IMR-90 (cell line): ENCODE results near the gene KLHDC2. TPM values are rescaled to one million over a fixed set of nuclear protein-coding genes. Genes with fewer than 3 reads are reported as not detected.

Experiments used
- ATAC-seq: fragments of 200-7000 bp; cut with Tn5 transposase; 2 replicates; pipeline ENCODE4 v1.9.1; 2020; ENCODE audit warnings: low read depth, mild to moderate bottlenecking, moderate library complexity
- BruUV-seq: library from RNA; stranded (reverse); fragments of 400-500 nt; replicated peaks from 2 replicates; lab custom pipeline; 2021; lab: Mats Ljungman, UMichigan
- CTCF ChIA-PET: fragments of 300-600 bp; formaldehyde crosslinking; extraction: SDS; loops from one replicate; lab custom pipeline; 2021; ENCODE audit warnings: antibody characterized with exemption; lab: Yijun Ruan, JAX
- POLR2A ChIA-PET: fragments of 300-600 bp; sonication (Branson Sonifier 250); formaldehyde crosslinking; loops from one replicate; lab custom pipeline; 2022; ENCODE audit warnings: antibody characterized with exemption; ENCODE audit not compliant: unreplicated experiment; lab: Charles Lee
- DNase-seq: peaks from one replicate; pipeline ENCODE4 v3.0.0; 2013
- H2AFZ ChIP-seq: replicated peaks from 2 replicates; pipeline ENCODE3; 2013; ENCODE audit warnings: low read length, mild to moderate bottlenecking; ENCODE audit not compliant: poor library complexity
- H2AK5ac ChIP-seq: 2 replicates; pipeline ENCODE4 v1.6.1; 2013; ENCODE audit warnings: low read depth, low read length, inconsistent platforms
- H2AK9ac ChIP-seq: replicated peaks from 2 replicates; pipeline ENCODE3; 2013; ENCODE audit warnings: mild to moderate bottlenecking, low read depth, low read length, moderate library complexity; ENCODE audit not compliant: poor library complexity
- H2BK120ac ChIP-seq: 2 replicates; pipeline ENCODE4 v1.6.1; 2013; ENCODE audit warnings: low read depth, low read length, inconsistent platforms
- H2BK15ac ChIP-seq: 3 replicates; pipeline ENCODE4 v1.6.1; 2013; ENCODE audit warnings: low read depth, low read length, inconsistent platforms
- H2BK20ac ChIP-seq: 2 replicates; pipeline ENCODE4 v1.6.1; 2013; ENCODE audit warnings: low read depth, mild to moderate bottlenecking, inconsistent platforms, low read length, moderate library complexity
- H2BK5ac ChIP-seq: 2 replicates; pipeline ENCODE4 v1.6.1; 2013; ENCODE audit warnings: mild to moderate bottlenecking, low read depth, low read length, inconsistent platforms; ENCODE audit not compliant: poor library complexity, severe bottlenecking
- H3K14ac ChIP-seq: replicated peaks from 2 replicates; pipeline ENCODE4 v1.6.1; 2013; ENCODE audit warnings: low read depth, low read length, inconsistent platforms
- H3K18ac ChIP-seq: 2 replicates; pipeline ENCODE4 v1.6.1; 2013; ENCODE audit warnings: low read depth, low read length, control low read depth
- H3K23ac ChIP-seq: 2 replicates; pipeline ENCODE4 v1.6.1; 2013; ENCODE audit warnings: low read depth, low read length, inconsistent platforms
- H3K27ac ChIP-seq: 2 replicates; pipeline ENCODE4 v1.5.1; 2013; ENCODE audit warnings: mild to moderate bottlenecking, control low read depth, low read length; ENCODE audit not compliant: insufficient read depth
- H3K27me3 ChIP-seq: 2 replicates; pipeline ENCODE4 v1.6.1; 2013; ENCODE audit warnings: low read length; ENCODE audit not compliant: control insufficient read depth, insufficient read depth
- H3K36me3 ChIP-seq: 2 replicates; pipeline ENCODE4 v1.6.1; 2013; ENCODE audit warnings: low read length, mixed read lengths; ENCODE audit not compliant: control insufficient read depth, insufficient read depth
- H3K4ac ChIP-seq: 2 replicates; pipeline ENCODE4 v1.6.1; 2013; ENCODE audit warnings: low read depth, low read length, inconsistent platforms
- H3K4me1 ChIP-seq: 2 replicates; pipeline ENCODE4 v1.6.1; 2013; ENCODE audit warnings: low read length, mixed read lengths; ENCODE audit not compliant: control insufficient read depth, insufficient read depth
- H3K4me2 ChIP-seq: 2 replicates; pipeline ENCODE4 v1.6.1; 2013; ENCODE audit warnings: low read depth, mild to moderate bottlenecking, control low read depth, low read length, moderate library complexity
- H3K4me3 ChIP-seq: 2 replicates; pipeline ENCODE4 v1.5.1; 2013; ENCODE audit warnings: low read depth, mild to moderate bottlenecking, control low read depth, low read length, moderate library complexity; ENCODE audit not compliant: insufficient read depth
- H3K56ac ChIP-seq: 2 replicates; pipeline ENCODE4 v1.6.1; 2013; ENCODE audit warnings: low read length, inconsistent platforms; ENCODE audit not compliant: insufficient read depth; ENCODE audit errors: extremely low read depth
- H3K79me1 ChIP-seq, 2 experiments: 2 replicates each; pipeline ENCODE4 v1.6.1; 2013; ENCODE audit warnings: low read length in 2 of 2, inconsistent platforms in 1 of 2, low read depth in 1 of 2
- H3K9ac ChIP-seq: 2 replicates; pipeline ENCODE4 v1.6.1; 2013; ENCODE audit warnings: low read depth, low read length, control low read depth
- H3K9me1 ChIP-seq: 2 replicates; pipeline ENCODE4 v1.6.1; 2013; ENCODE audit warnings: low read length, inconsistent platforms; ENCODE audit not compliant: insufficient read depth
- H3K9me3 ChIP-seq: 2 replicates; pipeline ENCODE4 v1.6.1; 2013; ENCODE audit warnings: low read length; ENCODE audit not compliant: control insufficient read depth, insufficient read depth
- H4K20me1 ChIP-seq: 2 replicates; pipeline ENCODE4 v1.6.1; 2013; ENCODE audit warnings: low read length, inconsistent platforms; ENCODE audit not compliant: insufficient read depth
- H4K5ac ChIP-seq: 2 replicates; pipeline ENCODE4 v1.6.1; 2013; ENCODE audit warnings: mild to moderate bottlenecking, low read depth, low read length, control low read depth
- H4K8ac ChIP-seq, 2 experiments: 2 replicates each; pipeline ENCODE4 v1.6.1; 2013; ENCODE audit warnings: low read depth in 2 of 2, low read length in 2 of 2, control low read depth in 1 of 2, inconsistent platforms in 1 of 2
- H4K91ac ChIP-seq: 2 replicates; pipeline ENCODE4 v1.6.1; 2013; ENCODE audit warnings: low read depth, low read length, inconsistent platforms; ENCODE audit not compliant: insufficient read depth
- BHLHE40 ChIP-seq: fragments of 150-350 bp; IDR thresholded peaks from 2 replicates; pipeline ENCODE4 v1.6.1; 2016; ENCODE audit warnings: mild to moderate bottlenecking, low read depth, low read length
- CEBPB ChIP-seq: IDR thresholded peaks from 2 replicates; pipeline ENCODE4 v1.6.1; 2012; ENCODE audit warnings: low read depth, low read length, improper control_type of control experiment
- CHD1 ChIP-seq: IDR thresholded peaks from 2 replicates; pipeline ENCODE4 v1.6.1; 2012; ENCODE audit warnings: low read depth, low read length, improper control_type of control experiment
- CTCF ChIP-seq: conservative IDR thresholded peaks from 2 replicates; pipeline ENCODE4 v1.5.1; 2012; ENCODE audit warnings: mild to moderate bottlenecking, low read depth, low read length, improper control_type of control experiment
- FOS ChIP-seq: fragments of 150-350 bp; IDR thresholded peaks from 2 replicates; pipeline ENCODE4 v1.6.1; 2016; ENCODE audit warnings: low read depth, low read length
- MAFK ChIP-seq: IDR thresholded peaks from 2 replicates; pipeline ENCODE4 v1.6.1; 2012; ENCODE audit warnings: low read depth, low read length, improper control_type of control experiment
- MAZ ChIP-seq: IDR thresholded peaks from 2 replicates; pipeline ENCODE4 v1.6.1; 2012; ENCODE audit warnings: low read depth, mild to moderate bottlenecking, low read length, improper control_type of control experiment, moderate library complexity, borderline replicate concordance
- MXI1 ChIP-seq: IDR thresholded peaks from 2 replicates; pipeline ENCODE4 v1.6.1; 2012; ENCODE audit warnings: low read depth, mild to moderate bottlenecking, low read length, moderate library complexity, borderline replicate concordance
- NFE2L2 ChIP-seq: fragments of 150-350 bp; IDR thresholded peaks from 2 replicates; pipeline ENCODE4 v1.6.1; 2016; ENCODE audit warnings: low read depth, mild to moderate bottlenecking, low read length
- POLR2A ChIP-seq: IDR thresholded peaks from 2 replicates; pipeline ENCODE4 v1.6.1; 2012; ENCODE audit warnings: mild to moderate bottlenecking, low read depth, low read length
- RAD21 ChIP-seq: IDR thresholded peaks from 2 replicates; pipeline ENCODE4 v1.6.1; 2012; ENCODE audit warnings: low read length, improper control_type of control experiment
- RCOR1 ChIP-seq: IDR thresholded peaks from 2 replicates; pipeline ENCODE4 v1.6.1; 2012; ENCODE audit warnings: mild to moderate bottlenecking, low read length, improper control_type of control experiment; ENCODE audit not compliant: insufficient replicate concordance
- RFX5 ChIP-seq: IDR thresholded peaks from 2 replicates; pipeline ENCODE4 v1.8.0; 2012; ENCODE audit warnings: low read depth, mild to moderate bottlenecking, low read length, moderate library complexity
- SMC3 ChIP-seq: fragments of 150-350 bp; IDR thresholded peaks from 2 replicates; pipeline ENCODE4 v1.6.1; 2016; ENCODE audit warnings: low read depth, mild to moderate bottlenecking, antibody characterized with exemption, low read length, moderate library complexity
- dilution Hi-C: fragments of 300-500 bp; cut with HindIII; formaldehyde crosslinking; loops from one replicate; pipeline ENCODE4 v1.14.3; 2018; ENCODE audit warnings: low sequenced_read_pairs; ENCODE audit not compliant: unreplicated experiment
- in situ Hi-C: fragments of 300-500 bp; cut with MboI; formaldehyde crosslinking; loops from 3 replicates; pipeline ENCODE4 v1.14.3; 2019; ENCODE audit warnings: low sequenced_read_pairs, inconsistent platforms, mixed read lengths
- intact Hi-C: fragments of 100-400 bp; cut with micrococcal nuclease; formaldehyde crosslinking; loops from 2 replicates; pipeline ENCODE4 v1.10.0; 2022
- polyA plus RNA-seq, 3 experiments: library from polyadenylated mRNA; depleted of rRNA; stranded (reverse); fragments of >200 nt; gene quantifications; 2 replicates each; pipeline ENCODE4 v1.2.3, GENCODE V29; 2012; ENCODE audit warnings: low replicate concordance in 1 of 3
- total RNA-seq: library from RNA; depleted of rRNA; stranded (reverse); fragments of >200 nt; gene quantifications from 2 replicates; pipeline ENCODE4 v1.2.3, GENCODE V29; 2012
- TF ChIP-seq, protein P1 (sequence below): fragments of 150-350 bp; IDR thresholded peaks from 2 replicates; pipeline ENCODE4 v1.6.1; 2016; ENCODE audit warnings: low read depth, mild to moderate bottlenecking, low read length, moderate library complexity, borderline replicate concordance
- TF ChIP-seq, protein P2 (sequence below): fragments of 150-350 bp; IDR thresholded peaks from 2 replicates; pipeline ENCODE4 v1.6.1; 2017; ENCODE audit warnings: mild to moderate bottlenecking, antibody characterized with exemption, low read length, low read depth

The KLHDC2 gene
- total and polyA plus RNA-seq, 2 of the 4 experiments (the other 2 are of a cell fraction) = 29.2 to 41.8 TPM

DNA sequence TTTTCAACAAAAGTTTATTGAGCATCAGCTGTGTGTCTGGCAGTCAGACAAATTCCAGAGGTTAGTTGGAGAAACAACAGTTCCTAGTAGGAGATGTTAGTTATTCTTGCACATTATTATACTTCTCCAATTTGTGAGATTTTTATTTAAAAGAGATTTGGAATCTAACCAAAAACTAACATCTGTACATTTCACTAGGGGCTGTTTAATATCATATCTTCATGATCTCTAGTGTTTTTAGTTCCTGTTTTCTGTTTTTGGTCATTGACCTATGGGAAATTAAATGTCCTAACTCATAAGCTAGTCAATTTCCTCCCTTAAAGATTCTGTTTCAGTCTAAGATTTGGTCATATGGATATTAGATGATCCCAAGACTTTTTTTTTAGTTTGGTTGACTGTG, 34.1 kb upstream of the KLHDC2 start:
- ChIA-PET CTCF (no interaction called here), POLR2A (no interaction called here)
- Histone ChIP-seq H3K9me3 (no peaks in the 10 kb centered on the region), H4K8ac (no peak overlapping the region), H3K4me2 (no peak overlapping the region), H3K4ac (no peak overlapping the region), H3K23ac (no peak overlapping the region), H3K56ac (no peak overlapping the region), H3K9ac (no peak overlapping the region), H2AK9ac (no peak overlapping the region), H3K27ac (no peak overlapping the region), H2BK120ac (no peak overlapping the region), H2BK5ac (no peak overlapping the region), H4K20me1 (no peaks in the 10 kb centered on the region), H3K18ac (no peak overlapping the region), H3K27me3 (no peaks in the 10 kb centered on the region), H3K9me1 (peaks cover 3% of the 10 kb centered on the region; the same call in 1 of the 2 replicates), H2AK5ac (no peak overlapping the region), H2BK15ac (no peak overlapping the region), H2BK20ac (no peak overlapping the region), H4K91ac (no peak overlapping the region), H3K79me1 (no peaks in the 10 kb centered on the region), H3K36me3 (no peaks in the 10 kb centered on the region), H4K5ac (no peak overlapping the region), H3K4me1 (no peaks in the 10 kb centered on the region), H2AFZ (no peak overlapping the region), H3K4me3 (no peak overlapping the region), H3K14ac (no peak overlapping the region)
- in situ Hi-C loops = no loop called here
- TF ChIP-seq CEBPB (no peak), CHD1 (no peak), MXI1 (no peak), NFE2L2 (no peak), MAZ (no peak), MAFK (no peak), RCOR1 (no peak), POLR2A (no peak), RFX5 (no peak), FOS (no peak), CTCF (no peak), SMC3 (no peak), BHLHE40 (no peak), RAD21 (no peak)
- TF ChIP-seq, protein P1, sequence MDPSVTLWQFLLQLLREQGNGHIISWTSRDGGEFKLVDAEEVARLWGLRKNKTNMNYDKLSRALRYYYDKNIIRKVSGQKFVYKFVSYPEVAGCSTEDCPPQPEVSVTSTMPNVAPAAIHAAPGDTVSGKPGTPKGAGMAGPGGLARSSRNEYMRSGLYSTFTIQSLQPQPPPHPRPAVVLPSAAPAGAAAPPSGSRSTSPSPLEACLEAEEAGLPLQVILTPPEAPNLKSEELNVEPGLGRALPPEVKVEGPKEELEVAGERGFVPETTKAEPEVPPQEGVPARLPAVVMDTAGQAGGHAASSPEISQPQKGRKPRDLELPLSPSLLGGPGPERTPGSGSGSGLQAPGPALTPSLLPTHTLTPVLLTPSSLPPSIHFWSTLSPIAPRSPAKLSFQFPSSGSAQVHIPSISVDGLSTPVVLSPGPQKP = no peak
- TF ChIP-seq, protein P2, sequence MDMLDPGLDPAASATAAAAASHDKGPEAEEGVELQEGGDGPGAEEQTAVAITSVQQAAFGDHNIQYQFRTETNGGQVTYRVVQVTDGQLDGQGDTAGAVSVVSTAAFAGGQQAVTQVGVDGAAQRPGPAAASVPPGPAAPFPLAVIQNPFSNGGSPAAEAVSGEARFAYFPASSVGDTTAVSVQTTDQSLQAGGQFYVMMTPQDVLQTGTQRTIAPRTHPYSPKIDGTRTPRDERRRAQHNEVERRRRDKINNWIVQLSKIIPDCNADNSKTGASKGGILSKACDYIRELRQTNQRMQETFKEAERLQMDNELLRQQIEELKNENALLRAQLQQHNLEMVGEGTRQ = no peak
- no TSS peak for BruUV-seq
- no peak for DNase-seq
- intact Hi-C loops = no loop called here
- dilution Hi-C loops = no loop called here
- no peak for ATAC-seq
